HG02840 (cell line): ENCODE data around the gene EGLN2.
"Not testable (repeated sequence)": the region's sequence is repeated elsewhere in the genome, so short reads cannot be mapped to it uniquely, and the experiment has no call there.

ENCODE experiments used
- ATAC-seq: cut with Tn5 transposase; IDR thresholded peaks from one replicate; pipeline ENCODE4 v1.9.1; 2021; ENCODE audit warnings: mild to moderate bottlenecking, moderate library complexity, moderate number of reproducible peaks; ENCODE audit not compliant: unreplicated experiment, low FRiP score

The EGLN2 gene

GRCh38 chr19:40813182-40813581 lies 14.2 kb downstream of the EGLN2 start:
- no peak for ATAC-seq

- no peak for ATAC-seq
Observed at GRCh38 chr19:40815223-40815622, 16.2 kb downstream of the EGLN2 start.

- not testable (repeated sequence) for ATAC-seq
Observed at GRCh38 chr19:40818480-40819399, 19.7 kb downstream of the EGLN2 start.

- ATAC-seq, result not testable (repeated sequence)
Observed at GRCh38 chr19:40819479-40820234, 20.7 kb downstream of the EGLN2 start.

- ATAC-seq, result no peak
Observed at GRCh38 chr19:40822161-40822560, 23.2 kb downstream of the EGLN2 start.

- not testable (repeated sequence) for ATAC-seq
Observed at GRCh38 chr19:40822704-40823553, 23.9 kb downstream of the EGLN2 start.

GRCh38 chr19:40824916-40825315 lies 25.9 kb downstream of the EGLN2 start:
- ATAC-seq, result not testable (repeated sequence)

GRCh38 chr19:40825460-40826095 lies 26.6 kb downstream of the EGLN2 start:
- not testable (repeated sequence) for ATAC-seq

- not testable (repeated sequence) for ATAC-seq
Observed at GRCh38 chr19:40826312-40826698, 27.3 kb downstream of the EGLN2 start.

- ATAC-seq, result not testable (repeated sequence)
Observed at GRCh38 chr19:40826699-40827385, 27.9 kb downstream of the EGLN2 start.

GRCh38 chr19:40827386-40828247 lies 28.6 kb downstream of the EGLN2 start:
- no peak for ATAC-seq

GRCh38 chr19:40829205-40829604 lies 30.2 kb downstream of the EGLN2 start:
- ATAC-seq, result no peak

- not testable (repeated sequence) for ATAC-seq
Observed at GRCh38 chr19:40830741-40831140, 31.8 kb downstream of the EGLN2 start.

GRCh38 chr19:40831502-40832430 lies 32.8 kb downstream of the EGLN2 start:
- ATAC-seq, result no peak

- not testable (repeated sequence) for ATAC-seq
Observed at GRCh38 chr19:40832431-40832790, 33.4 kb downstream of the EGLN2 start.

- not testable (repeated sequence) for ATAC-seq
Observed at GRCh38 chr19:40833728-40834533, 34.9 kb downstream of the EGLN2 start.
